DOHH2 (cell line): Measurements from ENCODE around the gene SLC16A8.

Experiments
- H3F3A ChIP-seq: fragments of 200-600 bp; sonication (generic), shearing (Covaris generic); 2 replicates; pipeline ENCODE4 v1.6.0; 2016; ENCODE audit warnings: antibody characterized with exemption, mild to moderate bottlenecking; ENCODE audit not compliant: control insufficient read depth, insufficient read depth
- H3K27ac ChIP-seq: fragments of 200-600 bp; sonication (generic); 2 replicates; pipeline ENCODE4 v1.5.1; 2014; ENCODE audit warnings: low read depth, mild to moderate bottlenecking, low read length, moderate library complexity
- H3K27me3 ChIP-seq: fragments of 200-600 bp; sonication (generic); 2 replicates; pipeline ENCODE4 v1.6.1; 2014; ENCODE audit warnings: mild to moderate bottlenecking, low read length, mixed read lengths; ENCODE audit not compliant: control insufficient read depth
- H3K36me3 ChIP-seq: fragments of 200-600 bp; sonication (generic); 2 replicates; pipeline ENCODE4 v1.6.1; 2014; ENCODE audit warnings: mild to moderate bottlenecking, low read length, moderate library complexity, mixed read lengths; ENCODE audit not compliant: control insufficient read depth
- H3K4me1 ChIP-seq: fragments of 200-600 bp; sonication (generic); 2 replicates; pipeline ENCODE4 v1.6.1; 2014; ENCODE audit warnings: mild to moderate bottlenecking, low read length, mixed read lengths; ENCODE audit not compliant: control insufficient read depth
- H3K4me2 ChIP-seq: fragments of 200-600 bp; sonication (generic); 2 replicates; pipeline ENCODE4 v1.6.0; 2014; ENCODE audit warnings: mild to moderate bottlenecking, low read length, moderate library complexity
- H3K4me3 ChIP-seq: fragments of 200-600 bp; sonication (generic); 2 replicates; pipeline ENCODE4 v1.5.1; 2014; ENCODE audit warnings: mild to moderate bottlenecking, low read length, mixed read lengths
- H3K79me2 ChIP-seq: fragments of 200-600 bp; sonication (generic); 2 replicates; pipeline ENCODE4 v1.6.1; 2014; ENCODE audit warnings: mild to moderate bottlenecking, low read length, mixed read lengths; ENCODE audit not compliant: control insufficient read depth
- H3K9me2 ChIP-seq: fragments of 200-600 bp; sonication (generic); replicated peaks from 2 replicates; pipeline ENCODE4 v1.6.1; 2014; ENCODE audit warnings: mild to moderate bottlenecking, low read length, mixed read lengths; ENCODE audit not compliant: control insufficient read depth
- H3K9me3 ChIP-seq: fragments of 200-600 bp; sonication (generic); 2 replicates; pipeline ENCODE4 v1.6.1; 2014; ENCODE audit warnings: antibody characterized with exemption, low read length, mixed read lengths; ENCODE audit not compliant: control insufficient read depth, insufficient read depth
- H4K20me1 ChIP-seq: fragments of 200-600 bp; sonication (generic); 2 replicates; pipeline ENCODE4 v1.6.0; 2014; ENCODE audit warnings: low read depth, mild to moderate bottlenecking, antibody characterized with exemption, low read length, moderate library complexity; ENCODE audit not compliant: control insufficient read depth, insufficient read depth
- EZH2phosphoT487 ChIP-seq: fragments of 200-600 bp; sonication (generic); IDR thresholded peaks from 2 replicates; pipeline ENCODE4 v1.6.1; 2017; ENCODE audit warnings: borderline replicate concordance, mild to moderate bottlenecking, antibody characterized with exemption, low read length, moderate library complexity, mixed read lengths
- TF ChIP-seq, protein P1 (sequence below): fragments of 200-600 bp; sonication (generic); IDR thresholded peaks from one replicate; pipeline ENCODE4 v1.5.1; 2014; ENCODE audit warnings: antibody characterized with exemption, mild to moderate bottlenecking, low read depth, low read length; ENCODE audit not compliant: poor library complexity, severe bottlenecking

SLC16A8 gene

DNA sequence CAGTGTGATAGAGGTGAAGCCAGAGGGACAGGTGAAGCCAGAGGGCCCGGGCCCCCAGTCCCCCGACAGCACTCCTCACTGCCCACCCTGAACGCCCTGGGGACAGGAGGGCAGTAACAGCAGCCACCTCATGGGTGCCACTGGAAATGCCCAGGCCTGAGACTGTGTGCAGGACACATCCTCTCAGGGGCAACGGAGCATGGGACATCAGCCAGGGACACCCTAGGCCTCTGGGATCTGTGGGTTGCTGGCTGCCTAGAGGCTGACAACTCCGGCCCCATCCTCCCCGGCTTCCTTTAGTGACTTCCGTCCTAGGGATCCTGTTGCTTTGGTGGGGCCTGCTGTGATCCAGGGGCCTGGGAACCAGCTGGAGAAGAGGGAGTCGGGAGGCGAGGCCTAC lies 43.9 kb upstream of the SLC16A8 start:
- H3K79me2 ChIP-seq, result no peaks in the 10 kb centered on the region
- TF ChIP-seq, protein P1, sequence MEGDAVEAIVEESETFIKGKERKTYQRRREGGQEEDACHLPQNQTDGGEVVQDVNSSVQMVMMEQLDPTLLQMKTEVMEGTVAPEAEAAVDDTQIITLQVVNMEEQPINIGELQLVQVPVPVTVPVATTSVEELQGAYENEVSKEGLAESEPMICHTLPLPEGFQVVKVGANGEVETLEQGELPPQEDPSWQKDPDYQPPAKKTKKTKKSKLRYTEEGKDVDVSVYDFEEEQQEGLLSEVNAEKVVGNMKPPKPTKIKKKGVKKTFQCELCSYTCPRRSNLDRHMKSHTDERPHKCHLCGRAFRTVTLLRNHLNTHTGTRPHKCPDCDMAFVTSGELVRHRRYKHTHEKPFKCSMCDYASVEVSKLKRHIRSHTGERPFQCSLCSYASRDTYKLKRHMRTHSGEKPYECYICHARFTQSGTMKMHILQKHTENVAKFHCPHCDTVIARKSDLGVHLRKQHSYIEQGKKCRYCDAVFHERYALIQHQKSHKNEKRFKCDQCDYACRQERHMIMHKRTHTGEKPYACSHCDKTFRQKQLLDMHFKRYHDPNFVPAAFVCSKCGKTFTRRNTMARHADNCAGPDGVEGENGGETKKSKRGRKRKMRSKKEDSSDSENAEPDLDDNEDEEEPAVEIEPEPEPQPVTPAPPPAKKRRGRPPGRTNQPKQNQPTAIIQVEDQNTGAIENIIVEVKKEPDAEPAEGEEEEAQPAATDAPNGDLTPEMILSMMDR, result no peak
- no peak for TF ChIP-seq EZH2phosphoT487
- no peaks in the 10 kb centered on the region for H4K20me1 ChIP-seq
- H3K27ac ChIP-seq, result no peak overlapping the region
- no peaks in the 10 kb centered on the region for H3K4me1 ChIP-seq
- no peaks in the 10 kb centered on the region for H3K9me2 ChIP-seq
- H3K4me2 ChIP-seq, result no peak overlapping the region
- no peaks in the 10 kb centered on the region for H3K9me3 ChIP-seq
- H3K4me3 ChIP-seq, result no peak overlapping the region
- no peaks in the 10 kb centered on the region for H3F3A ChIP-seq
- no peaks in the 10 kb centered on the region for H3K27me3 ChIP-seq
- H3K36me3 ChIP-seq, result no peaks in the 10 kb centered on the region

DNA sequence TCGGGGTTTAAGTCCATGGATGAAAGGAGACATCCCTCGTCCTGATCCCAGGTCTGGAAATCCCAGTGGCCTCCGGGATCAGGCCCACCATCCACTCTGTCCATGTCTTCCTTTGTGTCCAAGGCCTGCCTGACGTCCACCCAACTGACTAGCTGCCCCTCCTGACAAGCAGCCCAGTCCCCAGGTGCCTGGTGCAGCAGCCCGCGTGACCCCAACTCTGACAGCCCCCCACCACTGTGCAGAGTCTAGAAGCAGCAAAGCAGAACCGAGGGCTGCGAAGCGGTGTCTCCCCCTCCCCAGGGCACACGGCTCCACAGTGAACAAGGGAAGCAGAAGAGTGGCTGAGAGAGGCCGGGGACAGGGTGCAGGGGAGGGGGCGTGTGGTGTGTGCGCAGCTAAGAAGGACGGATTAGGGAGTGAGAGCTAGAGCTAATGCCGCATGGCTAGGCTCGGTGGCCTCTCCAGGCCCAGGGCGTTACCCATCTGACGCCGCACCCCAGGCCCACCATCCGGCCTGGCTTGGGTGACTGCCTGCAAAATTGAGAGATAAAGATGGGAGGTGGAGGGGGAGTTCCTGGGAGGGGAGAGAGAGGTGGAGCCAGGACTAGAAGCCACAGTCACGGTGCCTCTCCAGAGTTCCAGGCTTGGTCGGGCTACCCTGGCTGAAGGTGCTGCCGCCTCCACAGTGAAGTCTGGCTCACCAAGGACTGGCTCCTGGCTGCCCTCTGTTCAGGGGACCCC lies 43.1 kb upstream of the SLC16A8 start:
- H3F3A ChIP-seq, result no peaks in the 10 kb centered on the region
- H3K79me2 ChIP-seq, result no peaks in the 10 kb centered on the region
- H3K27me3 ChIP-seq, result no peaks in the 10 kb centered on the region
- H3K36me3 ChIP-seq, result no peaks in the 10 kb centered on the region
- TF ChIP-seq, protein P1, result no peak
- no peak for TF ChIP-seq EZH2phosphoT487
- H3K4me2 ChIP-seq, result no peak overlapping the region
- no peaks in the 10 kb centered on the region for H3K4me1 ChIP-seq
- H3K9me2 ChIP-seq, result no peaks in the 10 kb centered on the region
- no peak overlapping the region for H3K27ac ChIP-seq
- H4K20me1 ChIP-seq, result no peaks in the 10 kb centered on the region
- H3K9me3 ChIP-seq, result no peaks in the 10 kb centered on the region
- no peak overlapping the region for H3K4me3 ChIP-seq

DNA sequence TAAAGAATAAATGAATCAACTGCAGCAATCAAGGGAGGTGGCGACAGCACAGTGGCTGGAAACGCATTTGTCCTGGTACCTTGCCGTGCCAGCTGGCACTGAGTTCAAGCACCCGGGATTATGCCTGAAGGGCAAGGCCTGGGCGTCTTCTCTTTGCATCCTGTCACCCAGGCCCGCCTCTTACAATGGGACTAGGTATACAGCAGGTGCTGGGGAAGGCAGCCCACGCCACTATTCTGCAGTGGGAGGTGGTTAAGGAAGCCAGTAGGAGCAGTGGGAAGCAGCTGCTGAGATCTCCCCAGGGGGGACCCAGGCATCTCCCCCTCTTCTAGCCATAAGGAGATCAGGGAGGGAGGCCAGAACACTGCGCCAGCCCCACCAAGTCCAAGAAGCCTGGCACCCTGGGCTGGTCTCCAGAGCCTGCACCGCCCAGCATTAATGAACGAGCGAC lies 41.8 kb upstream of the SLC16A8 start:
- no peak for TF ChIP-seq EZH2phosphoT487
- TF ChIP-seq, protein P1, result no peak

More for the DNA sequence above, 41.8 kb upstream of the SLC16A8 start:
- H3K4me3 ChIP-seq, result no peak overlapping the region
- H4K20me1 ChIP-seq, result no peaks in the 10 kb centered on the region
- no peaks in the 10 kb centered on the region for H3K9me2 ChIP-seq
- H3K36me3 ChIP-seq, result no peaks in the 10 kb centered on the region
- no peaks in the 10 kb centered on the region for H3K27me3 ChIP-seq
- no peaks in the 10 kb centered on the region for H3K4me1 ChIP-seq
- no peaks in the 10 kb centered on the region for H3K79me2 ChIP-seq
- H3F3A ChIP-seq, result no peaks in the 10 kb centered on the region
- no peaks in the 10 kb centered on the region for H3K9me3 ChIP-seq
- H3K27ac ChIP-seq, result no peak overlapping the region
- no peak overlapping the region for H3K4me2 ChIP-seq
